Fibroblast of lung (primary cell): Measurements from ENCODE around the gene SIPA1L3.

Experiments used
- EZH2 ChIP-seq: IDR thresholded peaks from 2 replicates; pipeline ENCODE4 v1.5.1; 2012; ENCODE audit warnings: low read length, control low read depth, mild to moderate bottlenecking; ENCODE audit errors: missing control alignments
- TF ChIP-seq, protein P1 (sequence below), 2 donors: IDR thresholded peaks in 1 of 2; conservative IDR thresholded peaks in 1 of 2; 1 replicate in 1 of 2; 2 replicates in 1 of 2; pipeline ENCODE4 v1.5.1; 2011 to 2012; ENCODE audit warnings: low read length in 2 of 2, control low read depth in 1 of 2, inconsistent platforms in 1 of 2, low read depth in 1 of 2, mild to moderate bottlenecking in 1 of 2

DNA sequence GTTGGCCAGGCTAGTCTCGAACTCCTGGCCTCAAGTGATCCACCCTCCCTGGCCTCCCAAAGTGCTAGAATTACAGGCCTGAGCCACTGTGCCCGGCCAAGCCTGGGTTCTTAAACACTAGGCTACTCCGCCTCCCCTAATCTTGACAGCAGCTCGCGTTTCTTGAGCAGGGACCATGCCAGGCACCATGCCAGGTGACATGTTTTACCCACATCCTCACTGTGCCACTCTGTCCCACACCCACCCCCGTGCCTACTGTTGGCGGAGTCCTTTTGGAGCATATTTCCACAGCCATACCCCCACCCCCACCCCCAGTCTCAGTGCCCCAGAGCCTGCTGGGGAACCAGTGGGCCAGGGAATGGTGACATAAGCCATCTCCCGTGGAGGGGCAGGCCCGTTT is 218.2 kb downstream of the SIPA1L3 start:
- TF ChIP-seq, protein P1, sequence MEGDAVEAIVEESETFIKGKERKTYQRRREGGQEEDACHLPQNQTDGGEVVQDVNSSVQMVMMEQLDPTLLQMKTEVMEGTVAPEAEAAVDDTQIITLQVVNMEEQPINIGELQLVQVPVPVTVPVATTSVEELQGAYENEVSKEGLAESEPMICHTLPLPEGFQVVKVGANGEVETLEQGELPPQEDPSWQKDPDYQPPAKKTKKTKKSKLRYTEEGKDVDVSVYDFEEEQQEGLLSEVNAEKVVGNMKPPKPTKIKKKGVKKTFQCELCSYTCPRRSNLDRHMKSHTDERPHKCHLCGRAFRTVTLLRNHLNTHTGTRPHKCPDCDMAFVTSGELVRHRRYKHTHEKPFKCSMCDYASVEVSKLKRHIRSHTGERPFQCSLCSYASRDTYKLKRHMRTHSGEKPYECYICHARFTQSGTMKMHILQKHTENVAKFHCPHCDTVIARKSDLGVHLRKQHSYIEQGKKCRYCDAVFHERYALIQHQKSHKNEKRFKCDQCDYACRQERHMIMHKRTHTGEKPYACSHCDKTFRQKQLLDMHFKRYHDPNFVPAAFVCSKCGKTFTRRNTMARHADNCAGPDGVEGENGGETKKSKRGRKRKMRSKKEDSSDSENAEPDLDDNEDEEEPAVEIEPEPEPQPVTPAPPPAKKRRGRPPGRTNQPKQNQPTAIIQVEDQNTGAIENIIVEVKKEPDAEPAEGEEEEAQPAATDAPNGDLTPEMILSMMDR (conservative IDR thresholded peaks at IDR 0.05 in 1 of 2, IDR thresholded peaks at IDR 0.05 in 1 of 2; ENCODE audit: low read depth in 1 of 2, low read length in 2 of 2), result no peak
- no peak for TF ChIP-seq EZH2
